Measurements from ENCODE around the gene RPN1. TPM values are rescaled to one million over a fixed set of nuclear protein-coding genes. Genes with fewer than 3 reads are reported as not detected.

Gene RPN1
- total and polyA plus RNA-seq, 10 of the 15 experiments (the other 5 are each of a cell fraction or from before 2014, with no cell fraction given), result 56.1 to 266 (median 157) TPM

- no peak for TF ChIP-seq SUPT20H (IDR thresholded peaks at IDR 0.05; ENCODE audit: borderline replicate concordance, control insufficient read depth, low read depth, low read length)
- TF ChIP-seq IKZF2 (IDR thresholded peaks at IDR 0.05), result peak in 1 of 2 experiments; percentile 30; a peak in 2 of 4 replicates
- TF ChIP-seq WRNIP1 (IDR thresholded peaks at IDR 0.05; ENCODE audit: borderline replicate concordance, low read depth, low read length), result no peak
- no peak for TF ChIP-seq RCOR1 (conservative IDR thresholded peaks at IDR 0.05; ENCODE audit: low read depth, low read length)
- TF ChIP-seq MTA2 (IDR thresholded peaks at IDR 0.05; ENCODE audit: low read depth), result 0 out of 2 replicates have a peak, but pooled peaks have one; percentile 10
- TF ChIP-seq SIX5 (IDR thresholded peaks at IDR 0.05; ENCODE audit: low read depth, low read length, severe bottlenecking), result no peak
- TF ChIP-seq POLR2AphosphoS2 (IDR thresholded peaks at IDR 0.05; ENCODE audit: low read depth, low read length), result no peak
- TF ChIP-seq FOXK2 (IDR thresholded peaks at IDR 0.05), result no peak
- TF ChIP-seq GABPA (IDR thresholded peaks at IDR 0.05; ENCODE audit: low read depth), result no peak
- TF ChIP-seq ZZZ3 (IDR thresholded peaks at IDR 0.05; ENCODE audit: control insufficient read depth, insufficient read length, low read depth), result no peak
- TF ChIP-seq ELK1 (IDR thresholded peaks at IDR 0.05; ENCODE audit: low read depth, low read length), result no peak
- TF ChIP-seq ZBTB33 (IDR thresholded peaks at IDR 0.05), result no peak
- 0 out of 2 replicates have a peak, but pooled peaks have one; percentile 39 for TF ChIP-seq ZNF217 (IDR thresholded peaks at IDR 0.05)
- no peak for TF ChIP-seq EP300 (IDR thresholded peaks at IDR 0.05; ENCODE audit: borderline replicate concordance in 1 of 2, control insufficient read depth in 1 of 2, low read depth in 2 of 2, low read length in 2 of 2)
- no peak for TF ChIP-seq BRCA1 (IDR thresholded peaks at IDR 0.05; ENCODE audit: low read depth, low read length)
- TF ChIP-seq MXI1 (IDR thresholded peaks at IDR 0.05; ENCODE audit: low read depth, low read length), result no peak
- peak; percentile 19; the same call in 1 of the 2 replicates for TF ChIP-seq SMC3 (IDR thresholded peaks at IDR 0.05; ENCODE audit: borderline replicate concordance, low read length)
Measured at GRCh38 chr3:128572644-128573105, 77.9 kb downstream of the RPN1 start (continued).

Measured in GM12878 (cell line).